GM21717 (cell line): ENCODE results near the gene CCDC92.
"Not testable (repeated sequence)": the region's sequence is repeated elsewhere in the genome, so short reads cannot be mapped to it uniquely, and the experiment has no call there.

Source experiments
- ATAC-seq: cut with Tn5 transposase; IDR thresholded peaks from one replicate; pipeline ENCODE4 v1.9.1; 2021; ENCODE audit warnings: mild to moderate bottlenecking, moderate library complexity; ENCODE audit not compliant: unreplicated experiment

Gene CCDC92

GRCh38 chr12:123912415-123913380 lies 59.9 kb downstream of the CCDC92 start:
- no peak for ATAC-seq

GRCh38 chr12:123911672-123912409 lies 60.8 kb downstream of the CCDC92 start:
- not testable (repeated sequence) for ATAC-seq

GRCh38 chr12:123910761-123911193 lies 61.9 kb downstream of the CCDC92 start:
- ATAC-seq, result no peak

- no peak for ATAC-seq
These were observed 62.6 kb downstream of the CCDC92 start for GRCh38 chr12:123910057-123910456.

- ATAC-seq, result no peak
These were observed 63.5 kb downstream of the CCDC92 start for GRCh38 chr12:123908884-123909725.

- ATAC-seq, result no peak
These were observed 64.7 kb downstream of the CCDC92 start for GRCh38 chr12:123907726-123908476.

- no peak for ATAC-seq
These were observed 65.8 kb downstream of the CCDC92 start for GRCh38 chr12:123906711-123907420.

- no peak for ATAC-seq
These were observed 67.2 kb downstream of the CCDC92 start for GRCh38 chr12:123905319-123905925.

GRCh38 chr12:123903301-123904065 lies 69.1 kb downstream of the CCDC92 start:
- ATAC-seq, result no peak

- no peak for ATAC-seq
These were observed 69.8 kb downstream of the CCDC92 start for GRCh38 chr12:123902821-123903220.

- no peak for ATAC-seq
These were observed 71.7 kb downstream of the CCDC92 start for GRCh38 chr12:123900871-123901376.

GRCh38 chr12:123899368-123899767 lies 73.3 kb downstream of the CCDC92 start:
- ATAC-seq, result no peak

GRCh38 chr12:123898673-123899072 lies 74.0 kb downstream of the CCDC92 start:
- no peak for ATAC-seq

- ATAC-seq, result no peak
These were observed 75.4 kb downstream of the CCDC92 start for GRCh38 chr12:123897221-123897620.

- no peak for ATAC-seq
These were observed 75.9 kb downstream of the CCDC92 start for GRCh38 chr12:123896767-123897166.

- ATAC-seq, result no peak
These were observed 77.2 kb downstream of the CCDC92 start for GRCh38 chr12:123895451-123895850.

- ATAC-seq, result no peak
These were observed 77.7 kb downstream of the CCDC92 start for GRCh38 chr12:123894823-123895345.

GRCh38 chr12:123893276-123893675 lies 79.4 kb downstream of the CCDC92 start:
- no peak for ATAC-seq
